Hepatocyte (in vitro differentiated cells): Measurements from ENCODE around the gene CLEC12A. TPM values are rescaled to one million over a fixed set of nuclear protein-coding genes. Genes with fewer than 3 reads are reported as not detected.

ENCODE experiments used
- DNase-seq: peaks from one replicate; pipeline ENCODE4 v3.0.0-alpha.2; 2016; ENCODE audit warnings: low spot score
- H2AFZ ChIP-seq: fragments of 200-600 bp; sonication (generic); 2 replicates; pipeline ENCODE4 v1.6.0; 2016; ENCODE audit warnings: antibody characterized with exemption, mild to moderate bottlenecking
- H3K27ac ChIP-seq: fragments of 200-600 bp; sonication (generic); 2 replicates; pipeline ENCODE4 v1.5.1; 2016; ENCODE audit warnings: mild to moderate bottlenecking
- H3K27me3 ChIP-seq: fragments of 200-600 bp; sonication (generic); 2 replicates; pipeline ENCODE4 v1.6.1; 2016
- H3K36me3 ChIP-seq: fragments of 200-600 bp; sonication (generic); replicated peaks from 2 replicates; pipeline ENCODE4 v1.5.1; 2016; ENCODE audit warnings: low read depth; ENCODE audit not compliant: insufficient read depth
- H3K4me1 ChIP-seq: fragments of 200-600 bp; sonication (generic); 2 replicates; pipeline ENCODE4 v1.5.1; 2016; ENCODE audit warnings: mild to moderate bottlenecking, moderate library complexity; ENCODE audit not compliant: insufficient read depth
- H3K4me2 ChIP-seq: fragments of 200-600 bp; sonication (generic); 2 replicates; pipeline ENCODE4 v1.6.0; 2016
- H3K4me3 ChIP-seq: fragments of 200-600 bp; sonication (generic); 2 replicates; pipeline ENCODE4 v1.5.1; 2016; ENCODE audit warnings: mild to moderate bottlenecking
- H3K79me2 ChIP-seq: fragments of 200-600 bp; sonication (generic); 2 replicates; pipeline ENCODE4 v1.6.0; 2017; ENCODE audit warnings: mild to moderate bottlenecking
- H3K9me2 ChIP-seq: fragments of 200-600 bp; sonication (generic); replicated peaks from 2 replicates; pipeline ENCODE4 v1.6.0; 2017; ENCODE audit warnings: mild to moderate bottlenecking; ENCODE audit not compliant: insufficient read depth
- H3K9me3 ChIP-seq: fragments of 200-600 bp; sonication (generic); 2 replicates; pipeline ENCODE4 v1.5.1; 2016; ENCODE audit warnings: low read depth, mild to moderate bottlenecking
- H4K20me1 ChIP-seq: fragments of 200-600 bp; sonication (generic); 2 replicates; pipeline ENCODE4 v1.6.0; 2016; ENCODE audit warnings: mild to moderate bottlenecking; ENCODE audit not compliant: insufficient read depth, poor library complexity, severe bottlenecking
- CTCF ChIP-seq: fragments of 200-600 bp; sonication (generic); IDR thresholded peaks from 2 replicates; pipeline ENCODE4 v1.5.1; 2016; ENCODE audit warnings: antibody characterized with exemption, mild to moderate bottlenecking; ENCODE audit not compliant: poor library complexity
- EZH2 ChIP-seq: fragments of 200-600 bp; sonication (generic); IDR thresholded peaks from 2 replicates; pipeline ENCODE4 v1.6.1; 2016; ENCODE audit warnings: antibody characterized with exemption, mild to moderate bottlenecking, borderline replicate concordance
- EZH2phosphoT487 ChIP-seq: fragments of 200-600 bp; sonication (generic); IDR thresholded peaks from one replicate; pipeline ENCODE4 v1.6.1; 2018; ENCODE audit warnings: antibody characterized with exemption, mild to moderate bottlenecking, low read depth, moderate library complexity; ENCODE audit not compliant: unreplicated experiment, severe bottlenecking
- WGBS: methylation state at CpG from one replicate; pipeline ENCODE4 v1.1.6; 2016; ENCODE audit warnings: low lambda C conversion rate; ENCODE audit errors: missing lambda C conversion rate; 5-methylcytosine and 5-hydroxymethylcytosine counted together
- polyA plus RNA-seq: library from polyadenylated mRNA; unstranded; fragments of >200 nt; fragmentation: Nextera tagmentation; extraction: Ambion mirVana; gene quantifications from 2 replicates; pipeline ENCODE4 v1.2.1, GENCODE V29; 2016
- total RNA-seq: library from RNA; depleted of rRNA; stranded (reverse); fragments of >200 nt; gene quantifications from 2 replicates; pipeline ENCODE4 v1.2.3, GENCODE V29; 2014

The CLEC12A gene
- total and polyA plus RNA-seq, 2 experiments from 2014 or later = 0.73 to 1.2 TPM

- H4K20me1 ChIP-seq = no peaks in the 10 kb centered on the region
- H3K36me3 ChIP-seq = no peaks in the 10 kb centered on the region
- H3K27me3 ChIP-seq = no peaks in the 10 kb centered on the region
- H3K9me2 ChIP-seq = no peaks in the 10 kb centered on the region
- 47% methylated on average over 4 of the region's 4 CpGs for WGBS
- H2AFZ ChIP-seq = peak overlapping the region; percentile 20
- TF ChIP-seq EZH2phosphoT487 = no peak
- TF ChIP-seq EZH2 = no peak
- no peak for TF ChIP-seq CTCF
- no peaks in the 10 kb centered on the region for H3K9me3 ChIP-seq
- no peak for DNase-seq
- no peaks in the 10 kb centered on the region for H3K79me2 ChIP-seq
- H3K4me2 ChIP-seq = peak overlapping the region; percentile 3
- no peak overlapping the region for H3K4me3 ChIP-seq
- H3K4me1 ChIP-seq = no peaks in the 10 kb centered on the region
- peak overlapping the region; percentile 13 for H3K27ac ChIP-seq
Measured at GRCh38 chr12:10001171-10001776, 30.1 kb downstream of the CLEC12A start.

- Histone ChIP-seq H2AFZ (no peak overlapping the region), H3K27ac (no peak overlapping the region), H3K9me3 (no peaks in the 10 kb centered on the region), H3K4me3 (no peak overlapping the region), H3K9me2 (no peaks in the 10 kb centered on the region), H4K20me1 (no peaks in the 10 kb centered on the region), H3K4me2 (no peak overlapping the region), H3K36me3 (no peaks in the 10 kb centered on the region), H3K27me3 (no peaks in the 10 kb centered on the region), H3K79me2 (no peaks in the 10 kb centered on the region), H3K4me1 (no peaks in the 10 kb centered on the region)
- TF ChIP-seq EZH2phosphoT487 (no peak), EZH2 (no peak), CTCF (no peak)
- 82% methylated on average over 6 of the region's 6 CpGs for WGBS
- no peak for DNase-seq
Measured at GRCh38 chr12:10012630-10013330, 41.6 kb downstream of the CLEC12A start.

GRCh38 chr12:10015450-10015849 is 44.2 kb downstream of the CLEC12A start:
- H3K27me3 ChIP-seq = no peaks in the 10 kb centered on the region
- WGBS = 84% methylated on average over 4 of the region's 4 CpGs
- no peak overlapping the region for H3K4me3 ChIP-seq
- no peaks in the 10 kb centered on the region for H4K20me1 ChIP-seq
- no peaks in the 10 kb centered on the region for H3K36me3 ChIP-seq
- H3K9me2 ChIP-seq = no peaks in the 10 kb centered on the region
- no peak overlapping the region for H2AFZ ChIP-seq
- H3K4me1 ChIP-seq = no peaks in the 10 kb centered on the region
- no peaks in the 10 kb centered on the region for H3K79me2 ChIP-seq
- DNase-seq = no peak
- no peak overlapping the region for H3K27ac ChIP-seq
- TF ChIP-seq EZH2 = no peak
- TF ChIP-seq CTCF = no peak
- TF ChIP-seq EZH2phosphoT487 = no peak
- H3K4me2 ChIP-seq = no peak overlapping the region
- no peaks in the 10 kb centered on the region for H3K9me3 ChIP-seq
